Fibroblast of pulmonary artery (primary cell): ENCODE results near the gene PLLP.
A peak's percentile ranks its signal among the peaks of the same experiment; 100 is the strongest.

ENCODE experiments used
- DNase-seq: peaks from one replicate; pipeline ENCODE4 v3.0.0-alpha.2; 2010; ENCODE audit warnings: low read depth
- H3K4me3 ChIP-seq: replicated peaks from 2 replicates; pipeline ENCODE4 v1.5.1; 2011; ENCODE audit warnings: low read depth, mild to moderate bottlenecking, control low read depth, low read length, moderate library complexity
- TF ChIP-seq, protein P1 (sequence below): IDR thresholded peaks from 2 replicates; pipeline ENCODE4 v1.5.1; 2011; ENCODE audit warnings: mild to moderate bottlenecking, control low read depth, low read length, inconsistent platforms; ENCODE audit errors: missing control alignments

Gene PLLP

DNA sequence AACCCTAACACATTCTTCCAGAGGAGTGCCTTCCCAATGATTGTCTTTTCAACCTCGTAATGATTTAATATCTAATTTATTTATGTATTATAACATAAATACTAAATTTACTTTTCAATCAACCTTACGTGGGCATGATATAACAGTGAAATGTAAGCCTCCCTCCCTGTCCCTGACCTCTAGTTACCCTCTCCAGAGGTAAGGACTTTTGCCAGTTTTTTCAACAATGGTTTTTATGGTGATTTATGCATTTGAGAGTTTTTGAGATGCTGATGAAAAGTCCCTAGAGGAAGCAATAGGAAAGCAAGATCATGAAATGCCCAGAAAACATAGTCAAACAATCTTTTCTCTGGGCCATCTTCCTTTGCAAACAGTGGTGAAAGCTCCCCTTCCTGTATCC, 35.2 kb upstream of the PLLP start:
- no peak overlapping the region for H3K4me3 ChIP-seq
- TF ChIP-seq, protein P1, sequence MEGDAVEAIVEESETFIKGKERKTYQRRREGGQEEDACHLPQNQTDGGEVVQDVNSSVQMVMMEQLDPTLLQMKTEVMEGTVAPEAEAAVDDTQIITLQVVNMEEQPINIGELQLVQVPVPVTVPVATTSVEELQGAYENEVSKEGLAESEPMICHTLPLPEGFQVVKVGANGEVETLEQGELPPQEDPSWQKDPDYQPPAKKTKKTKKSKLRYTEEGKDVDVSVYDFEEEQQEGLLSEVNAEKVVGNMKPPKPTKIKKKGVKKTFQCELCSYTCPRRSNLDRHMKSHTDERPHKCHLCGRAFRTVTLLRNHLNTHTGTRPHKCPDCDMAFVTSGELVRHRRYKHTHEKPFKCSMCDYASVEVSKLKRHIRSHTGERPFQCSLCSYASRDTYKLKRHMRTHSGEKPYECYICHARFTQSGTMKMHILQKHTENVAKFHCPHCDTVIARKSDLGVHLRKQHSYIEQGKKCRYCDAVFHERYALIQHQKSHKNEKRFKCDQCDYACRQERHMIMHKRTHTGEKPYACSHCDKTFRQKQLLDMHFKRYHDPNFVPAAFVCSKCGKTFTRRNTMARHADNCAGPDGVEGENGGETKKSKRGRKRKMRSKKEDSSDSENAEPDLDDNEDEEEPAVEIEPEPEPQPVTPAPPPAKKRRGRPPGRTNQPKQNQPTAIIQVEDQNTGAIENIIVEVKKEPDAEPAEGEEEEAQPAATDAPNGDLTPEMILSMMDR: no peak
- DNase-seq: no peak

DNA sequence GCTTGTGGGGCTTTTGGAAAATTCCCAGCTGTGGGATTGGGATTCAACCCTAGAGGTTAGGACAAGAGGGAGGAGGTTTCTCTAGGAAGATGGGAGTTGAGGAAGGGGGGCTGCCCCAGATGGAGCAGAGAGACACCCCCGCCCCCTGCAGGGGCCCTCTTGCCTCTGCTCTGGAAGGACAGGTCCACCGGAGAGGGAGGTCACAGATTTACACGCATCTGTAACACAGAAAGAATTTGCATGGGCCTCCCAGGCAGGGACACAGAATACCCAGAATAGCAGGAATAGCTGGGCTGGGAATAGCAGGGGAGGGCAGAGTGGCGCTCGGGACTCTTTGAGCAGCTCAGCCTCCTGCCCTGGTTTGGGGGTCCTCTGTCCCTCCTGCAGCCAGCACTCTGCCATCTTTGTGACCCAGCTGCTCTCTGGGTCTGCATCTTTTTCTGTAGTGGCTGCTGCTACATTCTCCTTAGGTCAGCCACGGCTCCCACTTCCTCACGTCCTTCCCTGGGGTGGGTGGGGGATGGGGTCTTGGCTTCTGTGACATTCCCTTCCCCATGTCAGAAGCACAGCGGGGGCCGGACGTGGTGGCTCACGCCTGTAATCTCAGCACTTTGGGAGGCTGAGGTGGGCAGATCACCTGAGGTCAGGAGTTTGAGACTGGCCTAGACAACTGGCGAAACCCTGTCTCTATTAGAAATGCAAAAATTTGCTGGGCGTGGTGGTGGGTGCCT, 33.9 kb upstream of the PLLP start:
- peak; percentile 38 for DNase-seq
- no peak overlapping the region for H3K4me3 ChIP-seq
- TF ChIP-seq, protein P1: no peak

DNA sequence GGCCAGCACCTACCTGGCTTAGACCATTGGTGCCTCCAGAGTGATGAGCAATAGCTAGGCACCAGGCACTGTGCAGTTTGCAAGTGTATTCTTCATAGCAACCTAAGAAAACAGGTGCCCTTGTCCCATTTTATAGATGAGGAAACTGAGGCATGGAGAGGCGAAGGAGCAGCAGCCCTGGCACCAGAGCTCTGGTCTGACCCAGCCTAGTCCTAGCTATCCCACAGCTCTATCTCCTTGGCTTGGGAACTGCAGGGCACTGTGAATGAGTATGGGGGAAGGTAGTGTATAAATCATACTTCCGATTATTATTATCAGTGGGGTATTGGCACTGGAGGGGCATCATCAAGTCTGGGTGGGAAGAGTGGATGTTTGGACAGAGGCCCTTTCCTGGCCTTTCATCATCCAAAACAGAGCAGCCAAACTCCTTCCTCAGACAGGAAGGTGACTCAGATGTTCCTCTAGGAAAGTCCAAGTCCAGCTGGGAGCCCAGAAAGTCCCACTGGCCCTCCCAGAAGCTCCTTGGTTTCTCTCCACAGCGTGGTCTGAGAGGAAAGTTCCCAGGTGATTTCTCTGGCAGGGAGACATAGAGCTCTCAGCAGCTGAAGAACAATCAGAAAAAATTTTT, 32.0 kb upstream of the PLLP start:
- TF ChIP-seq, protein P1: no peak
- H3K4me3 ChIP-seq: no peak overlapping the region
- peak; percentile 96 for DNase-seq

DNA sequence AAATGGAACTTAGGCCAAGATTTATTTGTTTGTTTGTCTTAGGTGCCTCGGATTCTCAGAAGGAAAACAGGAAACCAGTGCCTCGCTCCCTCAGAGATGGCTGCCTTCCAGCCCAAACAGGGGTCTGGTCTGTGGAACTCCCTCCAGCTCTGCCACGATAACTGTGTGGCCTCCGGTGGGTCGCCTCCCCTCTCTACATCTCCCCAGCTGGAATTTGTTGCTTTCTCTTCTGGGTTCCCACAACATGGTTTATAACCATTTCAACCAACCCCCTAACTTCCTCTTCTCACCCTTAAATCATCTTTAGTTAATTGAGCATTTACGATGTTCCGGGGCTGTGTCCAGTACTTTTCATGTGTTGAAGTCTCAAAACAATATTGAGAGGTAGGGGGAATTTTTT, 30.9 kb upstream of the PLLP start:
- TF ChIP-seq, protein P1: no peak
- DNase-seq: no peak
- H3K4me3 ChIP-seq: no peak overlapping the region

DNA sequence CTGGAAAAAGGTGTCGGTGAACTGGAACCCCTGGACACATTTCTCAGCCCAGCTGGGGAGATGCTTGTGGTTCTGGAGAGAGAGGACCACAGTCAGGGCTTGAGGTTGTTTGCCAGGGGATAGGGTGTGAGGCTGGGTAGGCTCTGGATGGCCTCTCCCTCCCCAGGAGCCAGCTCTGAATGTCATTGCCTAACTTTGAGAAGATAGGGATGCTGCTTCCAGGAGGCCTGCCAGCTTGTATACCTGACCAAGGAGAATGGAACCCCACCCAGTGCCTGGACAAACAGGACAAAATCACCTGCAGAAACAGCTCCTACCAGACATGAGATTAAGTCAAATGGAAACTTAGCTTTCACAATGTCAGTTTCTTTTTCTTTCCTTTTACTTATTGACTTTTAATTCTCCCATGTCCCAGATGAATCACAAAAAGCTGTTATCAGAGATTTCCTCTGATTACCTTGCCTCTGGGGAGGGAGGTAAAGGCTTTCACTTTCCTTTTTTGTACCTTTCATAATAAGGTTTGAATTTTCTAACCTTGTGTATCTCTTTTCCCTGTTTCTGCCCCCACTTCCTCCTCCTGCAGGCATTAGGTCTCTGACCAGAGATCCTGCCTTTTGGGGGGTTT, 29.8 kb upstream of the PLLP start:
- TF ChIP-seq, protein P1: no peak
- no peak for DNase-seq

DNA sequence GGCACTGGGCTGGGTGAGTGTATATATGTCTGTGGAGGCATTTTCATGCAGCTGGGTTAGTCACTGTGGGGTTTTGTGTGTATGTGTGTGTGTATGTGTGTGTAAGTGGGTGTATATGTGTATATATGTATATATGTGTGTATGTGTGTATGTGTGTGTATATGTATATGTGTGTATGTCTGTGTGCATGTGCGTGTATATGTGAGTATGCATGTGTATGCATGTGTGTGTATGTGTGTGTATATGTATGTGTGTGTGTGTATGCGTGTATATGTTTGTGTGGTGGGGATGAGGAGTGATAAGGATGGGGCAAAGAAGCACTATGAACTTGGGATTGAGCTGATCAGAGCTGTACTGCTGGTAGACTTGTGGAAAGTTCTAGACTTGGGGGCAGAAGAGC, 29.0 kb upstream of the PLLP start:
- no peak for DNase-seq
- no peak overlapping the region for H3K4me3 ChIP-seq
- TF ChIP-seq, protein P1: no peak

More for the DNA sequence above, 29.8 kb upstream of the PLLP start:
- no peak overlapping the region for H3K4me3 ChIP-seq

DNA sequence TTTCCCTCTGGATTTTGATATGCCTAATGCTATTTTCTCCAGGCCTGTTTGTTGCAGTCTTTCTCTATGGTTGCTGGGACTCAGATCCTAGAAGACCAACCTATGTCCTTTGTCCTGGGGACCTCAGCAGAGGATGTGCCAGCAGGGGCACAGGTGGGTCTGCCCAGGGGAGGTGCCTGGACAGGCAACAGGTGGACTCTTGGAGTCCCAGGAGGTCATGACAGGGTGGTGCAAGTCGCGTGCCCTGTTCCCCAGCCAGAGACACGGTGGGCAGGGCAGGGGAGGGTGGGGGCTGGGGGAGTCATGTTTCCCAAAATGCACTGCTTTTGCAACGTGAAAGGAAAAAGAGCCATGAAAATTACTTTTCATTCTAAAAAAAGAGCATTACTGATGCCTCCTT, 26.3 kb upstream of the PLLP start:
- H3K4me3 ChIP-seq: no peak overlapping the region
- TF ChIP-seq, protein P1: no peak
- no peak for DNase-seq
